ENCODE data around the gene PSMA5. TPM values are rescaled to one million over a fixed set of nuclear protein-coding genes. Genes with fewer than 3 reads are reported as not detected.

PSMA5 gene
- total RNA-seq, 1 donor from 2014 or later, result 60.7 TPM

Other genes starting within 250 kb of the PSMA5 start
- 104 TPM for gene SARS1, start 212.5 kb downstream of the PSMA5 start, total RNA-seq
- 7.1 TPM for gene CELSR2, start 176.9 kb downstream of the PSMA5 start, total RNA-seq
- 0.59 TPM for gene PSRC1, start 143.3 kb downstream of the PSMA5 start, total RNA-seq
- gene MYBPHL, start 119.4 kb downstream of the PSMA5 start, total RNA-seq, result 1.2 TPM
- gene SORT1, start 28.5 kb downstream of the PSMA5 start, total RNA-seq, result 184 TPM
- gene SYPL2, start 40.1 kb upstream of the PSMA5 start, total RNA-seq, result 28.9 TPM
- 3.8 TPM for gene ATXN7L2, start 57.5 kb upstream of the PSMA5 start, total RNA-seq
- gene CYB561D1, start 67.6 kb upstream of the PSMA5 start, total RNA-seq, result 5.5 TPM
- 13.8 TPM for gene AMIGO1, start 83.3 kb upstream of the PSMA5 start, total RNA-seq
- gene GPR61, start 113.4 kb upstream of the PSMA5 start, total RNA-seq, result 0.13 TPM
- 3.9 TPM for gene GNAI3, start 122.2 kb upstream of the PSMA5 start, total RNA-seq
- not detected for gene GNAT2, start 193.2 kb upstream of the PSMA5 start, total RNA-seq
- gene AMPD2, start 193.4 kb upstream of the PSMA5 start, total RNA-seq, result 16.7 TPM
- 33.0 TPM for gene GSTM4, start 229.7 kb upstream of the PSMA5 start, total RNA-seq
- 43.5 TPM for gene GSTM2, start 241.6 kb upstream of the PSMA5 start, total RNA-seq

All from cardiac septum (tissue), 1 donor.